Muscle layer of colon (tissue), 2 donors: Measurements from ENCODE around the gene PACC1.

Experiments
- H3K27ac ChIP-seq: one replicate; pipeline ENCODE4 v1.7.0; 2013; ENCODE audit warnings: low read depth, mild to moderate bottlenecking, low read length, moderate library complexity
- H3K27me3 ChIP-seq, 2 donors: one replicate each; pipeline ENCODE4 v1.7.0; 2013; ENCODE audit warnings: low read length in 2 of 2, mild to moderate bottlenecking in 2 of 2; ENCODE audit not compliant: insufficient read depth in 2 of 2, control insufficient read depth in 1 of 2
- H3K36me3 ChIP-seq: one replicate; pipeline ENCODE4 v1.7.0; 2013; ENCODE audit warnings: mild to moderate bottlenecking, low read length; ENCODE audit not compliant: insufficient read depth
- H3K4me1 ChIP-seq: one replicate; pipeline ENCODE4 v1.7.0; 2013; ENCODE audit warnings: mild to moderate bottlenecking, low read length; ENCODE audit not compliant: insufficient read depth
- H3K4me3 ChIP-seq, 2 donors: one replicate each; pipeline ENCODE4 v1.7.0; 2013; ENCODE audit warnings: low read length in 2 of 2, low read depth in 1 of 2, mild to moderate bottlenecking in 1 of 2, moderate library complexity in 1 of 2
- H3K9ac ChIP-seq: one replicate; pipeline ENCODE4 v1.7.0; 2013; ENCODE audit warnings: low read length
- H3K9me3 ChIP-seq: one replicate; pipeline ENCODE4 v1.7.0; 2013; ENCODE audit warnings: mild to moderate bottlenecking, low read length
- donor health status: abdominal sarcoma.
- donor health status: Adenocarcinoma of cecum.

The PACC1 gene

DNA sequence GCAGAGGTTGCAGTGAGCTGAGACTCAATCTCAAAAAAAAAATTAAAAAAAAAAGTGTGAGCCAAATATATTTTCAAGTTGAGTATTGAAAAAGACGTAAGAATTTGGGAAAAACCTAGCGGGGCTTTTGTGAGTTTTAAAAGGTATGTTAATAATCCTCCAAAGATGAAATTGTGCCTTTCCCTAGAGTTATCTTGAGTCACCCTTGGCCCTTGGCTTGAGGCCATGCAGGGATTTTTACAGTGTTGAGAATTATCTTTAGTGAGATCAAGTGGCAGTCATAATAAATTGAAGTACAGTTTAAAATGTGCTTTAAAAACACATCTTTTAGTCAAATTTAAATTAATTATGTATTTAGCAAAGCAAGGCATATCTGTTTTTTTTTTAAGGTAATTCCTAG lies 96.8 kb downstream of the PACC1 start:
- Histone ChIP-seq H3K4me3 (no peak overlapping the region), H3K27ac (no peak overlapping the region), H3K36me3 (no peaks in the 10 kb centered on the region), H3K9ac (no peak overlapping the region), H3K9me3 (no peaks in the 10 kb centered on the region), H3K4me1 (no peaks in the 10 kb centered on the region), H3K27me3 (no peaks in the 10 kb centered on the region)

GRCh38 chr1:212315907-212316306 lies 98.8 kb downstream of the PACC1 start:
- Histone ChIP-seq H3K27ac (no peak overlapping the region), H3K4me3 (no peak overlapping the region), H3K9me3 (peaks cover 3% of the 10 kb centered on the region)

DNA sequence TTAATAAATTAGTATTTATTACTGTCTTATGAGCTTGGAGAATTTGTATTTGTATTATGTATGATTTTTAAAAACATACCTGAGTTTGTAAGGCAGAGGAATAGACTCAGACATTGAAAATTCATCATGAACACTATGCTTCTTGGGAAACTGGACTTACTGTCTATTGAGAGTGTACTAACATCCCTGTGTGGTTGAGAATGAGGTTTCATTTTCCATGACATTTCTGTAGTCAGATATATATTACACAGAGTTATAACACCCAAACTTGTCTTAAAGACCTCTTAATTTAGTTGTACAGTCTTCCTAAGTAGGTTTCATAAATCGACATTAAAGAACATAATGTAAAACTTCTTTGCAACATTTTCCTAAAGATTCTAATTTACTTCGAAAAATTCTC lies 99.5 kb downstream of the PACC1 start:
- no peaks in the 10 kb centered on the region for H3K27me3 ChIP-seq
- peaks cover 3% of the 10 kb centered on the region for H3K9me3 ChIP-seq
- no peak overlapping the region for H3K4me3 ChIP-seq
- peaks cover 2% of the 10 kb centered on the region for H3K4me1 ChIP-seq
- H3K36me3 ChIP-seq = no peaks in the 10 kb centered on the region
- no peak overlapping the region for H3K27ac ChIP-seq
- H3K9ac ChIP-seq = no peak overlapping the region

More at GRCh38 chr1:212315907-212316306, 98.8 kb downstream of the PACC1 start:
- no peaks in the 10 kb centered on the region for H3K4me1 ChIP-seq
- no peak overlapping the region for H3K9ac ChIP-seq
- no peaks in the 10 kb centered on the region for H3K36me3 ChIP-seq
- H3K27me3 ChIP-seq = no peaks in the 10 kb centered on the region
